NCI-H345 treated with DMSO at 0.1 percent for 48 hours (cell line): ENCODE results near the gene ANKRD39.
A peak's percentile ranks its signal among the peaks of the same experiment; 100 is the strongest.
"Not testable (repeated sequence)": the region's sequence is repeated elsewhere in the genome, so short reads cannot be mapped to it uniquely, and the experiment has no call there.

ENCODE experiments used
- DNase-seq: peaks from one replicate; lab custom pipeline; 2025; ENCODE audit not compliant: unreplicated experiment; lab: John Stamatoyannopoulos, UW

The ANKRD39 gene, protein sequence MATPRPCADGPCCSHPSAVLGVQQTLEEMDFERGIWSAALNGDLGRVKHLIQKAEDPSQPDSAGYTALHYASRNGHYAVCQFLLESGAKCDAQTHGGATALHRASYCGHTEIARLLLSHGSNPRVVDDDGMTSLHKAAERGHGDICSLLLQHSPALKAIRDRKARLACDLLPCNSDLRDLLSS

DNA sequence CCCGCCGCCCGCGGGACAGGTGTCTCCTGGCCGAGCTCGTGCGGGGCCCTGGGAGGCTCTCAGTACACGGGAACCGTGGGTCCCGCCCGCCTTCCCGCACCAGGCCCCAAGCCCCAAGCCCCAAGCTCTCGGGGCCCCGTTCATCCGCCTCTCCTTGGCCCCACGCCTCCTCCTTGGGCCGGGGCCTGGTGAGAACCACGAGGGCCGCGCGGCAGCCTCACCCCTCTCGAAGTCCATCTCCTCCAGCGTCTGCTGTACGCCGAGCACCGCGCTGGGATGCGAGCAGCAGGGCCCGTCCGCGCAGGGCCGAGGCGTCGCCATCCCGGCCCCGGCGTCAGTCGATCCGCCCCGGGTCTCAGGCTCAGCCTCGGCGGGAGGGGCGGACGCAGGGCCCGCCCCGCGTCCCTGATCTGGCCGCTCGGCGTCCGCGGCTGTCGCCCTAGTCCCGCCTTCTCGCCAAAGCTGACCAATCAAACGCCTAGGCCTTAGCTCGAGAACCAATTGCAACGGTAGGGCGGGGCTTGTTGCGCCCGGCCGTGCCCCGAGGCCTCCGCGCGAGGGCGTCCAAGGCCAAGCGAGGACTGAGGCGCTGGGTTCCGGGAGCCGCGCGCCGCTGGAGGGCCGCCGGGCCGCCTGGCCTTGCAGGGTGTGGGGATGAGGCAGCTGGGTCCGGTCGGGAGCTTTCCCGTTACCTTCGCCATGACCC is at the start of gene ANKRD39:
TSS of gene ANKRD39 (minus strand) at position 350 of the 706 bp plus-strand sequence. CDS start at position 321, 29 bp downstream.
- peak; percentile 96 for DNase-seq

DNA sequence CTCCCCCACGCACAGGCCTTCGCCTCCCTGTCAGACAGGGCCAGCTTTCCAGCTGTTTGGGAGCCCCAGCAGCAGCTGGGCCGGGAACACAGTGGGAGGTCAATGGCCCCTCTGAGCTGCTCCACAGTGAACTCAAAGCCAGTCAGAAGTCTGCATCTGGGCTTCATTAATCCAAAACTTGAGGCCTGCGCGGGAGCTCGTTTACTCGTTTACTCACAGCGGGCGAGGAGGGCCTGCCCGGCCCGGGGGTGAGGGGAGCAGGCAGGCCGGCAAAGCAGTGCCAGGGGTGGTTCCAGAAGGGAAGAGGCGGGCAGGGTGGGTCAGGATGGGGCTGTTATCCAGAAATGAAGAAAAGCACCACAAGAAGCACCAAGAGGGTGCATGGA is 48.9 kb upstream of the ANKRD39 start:
- no peak for DNase-seq

DNA sequence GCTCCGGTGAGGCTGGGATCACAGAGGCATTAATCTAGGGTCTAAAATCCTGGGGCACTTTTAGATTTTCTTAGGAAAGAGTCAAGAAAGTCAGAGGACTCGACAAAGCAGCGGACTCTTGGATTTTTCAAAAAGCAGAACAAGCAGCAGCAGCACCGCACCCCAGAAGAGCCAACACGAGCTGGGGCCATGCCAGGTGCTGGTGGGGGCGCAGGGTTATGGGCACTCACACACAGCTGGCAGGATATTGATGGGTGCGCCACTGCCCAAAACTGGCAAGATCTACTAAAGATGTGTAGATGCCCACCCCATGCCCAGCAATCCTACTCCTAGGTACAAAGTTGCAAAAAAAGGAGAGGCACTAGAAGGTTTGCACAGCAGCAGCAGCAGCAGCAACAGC is 46.0 kb upstream of the ANKRD39 start:
- no peak for DNase-seq

DNA sequence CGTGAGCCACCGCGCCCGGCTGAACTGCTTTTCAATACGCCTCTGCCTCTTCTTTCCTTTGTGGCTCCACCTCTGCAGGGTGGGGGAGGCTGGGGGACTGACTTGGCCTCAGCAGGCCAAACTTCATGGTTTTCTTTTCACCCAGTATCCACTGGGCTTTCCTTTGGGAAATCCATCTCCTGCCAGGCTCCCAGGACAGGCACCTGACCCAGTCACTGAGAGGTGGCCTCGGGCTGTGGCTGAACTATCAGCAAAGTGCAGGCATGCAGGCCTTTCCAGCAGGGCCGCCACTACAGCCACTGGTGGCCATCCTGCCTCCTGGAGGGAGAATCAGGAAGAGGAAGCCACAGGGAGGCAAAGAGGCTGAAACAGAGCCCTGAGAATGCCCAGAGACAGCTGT is 45.5 kb upstream of the ANKRD39 start:
- no peak for DNase-seq

DNA sequence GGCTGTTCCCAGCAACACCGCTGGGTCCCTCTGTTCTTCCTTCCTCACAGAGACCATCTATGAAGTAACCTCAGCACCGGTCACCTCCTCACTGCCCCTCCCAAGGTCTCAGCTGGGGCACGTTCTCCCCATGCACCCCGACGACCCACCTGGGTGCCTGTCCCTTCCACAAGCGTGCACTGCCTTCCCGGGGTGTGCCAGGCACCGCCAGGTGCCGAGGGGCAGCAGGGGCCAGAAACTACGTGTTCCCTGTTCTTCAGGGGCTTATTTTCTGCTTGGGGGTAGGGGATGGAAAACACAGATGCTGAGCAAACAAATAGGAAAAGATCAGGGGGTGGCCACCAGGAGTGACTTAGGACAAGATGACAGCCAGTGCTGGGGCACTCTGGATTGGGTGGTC is 42.4 kb upstream of the ANKRD39 start:
- no peak for DNase-seq

DNA sequence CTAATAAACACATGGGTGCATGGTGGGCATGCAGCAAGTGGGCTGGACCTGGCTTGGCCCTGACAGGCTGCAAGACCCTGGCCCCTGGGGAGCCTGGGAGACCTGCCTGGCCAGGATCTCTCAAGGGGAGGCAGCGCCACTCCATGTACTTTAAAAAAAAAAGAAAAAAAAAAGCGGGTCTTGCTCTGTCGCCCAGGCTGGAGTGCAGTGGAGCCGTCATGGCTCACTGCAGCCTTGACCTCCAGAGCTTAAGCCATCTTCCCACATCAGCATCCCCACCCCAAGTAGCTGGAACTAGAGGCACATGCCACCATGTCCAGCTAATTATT is 41.6 kb upstream of the ANKRD39 start:
- no peak for DNase-seq

DNA sequence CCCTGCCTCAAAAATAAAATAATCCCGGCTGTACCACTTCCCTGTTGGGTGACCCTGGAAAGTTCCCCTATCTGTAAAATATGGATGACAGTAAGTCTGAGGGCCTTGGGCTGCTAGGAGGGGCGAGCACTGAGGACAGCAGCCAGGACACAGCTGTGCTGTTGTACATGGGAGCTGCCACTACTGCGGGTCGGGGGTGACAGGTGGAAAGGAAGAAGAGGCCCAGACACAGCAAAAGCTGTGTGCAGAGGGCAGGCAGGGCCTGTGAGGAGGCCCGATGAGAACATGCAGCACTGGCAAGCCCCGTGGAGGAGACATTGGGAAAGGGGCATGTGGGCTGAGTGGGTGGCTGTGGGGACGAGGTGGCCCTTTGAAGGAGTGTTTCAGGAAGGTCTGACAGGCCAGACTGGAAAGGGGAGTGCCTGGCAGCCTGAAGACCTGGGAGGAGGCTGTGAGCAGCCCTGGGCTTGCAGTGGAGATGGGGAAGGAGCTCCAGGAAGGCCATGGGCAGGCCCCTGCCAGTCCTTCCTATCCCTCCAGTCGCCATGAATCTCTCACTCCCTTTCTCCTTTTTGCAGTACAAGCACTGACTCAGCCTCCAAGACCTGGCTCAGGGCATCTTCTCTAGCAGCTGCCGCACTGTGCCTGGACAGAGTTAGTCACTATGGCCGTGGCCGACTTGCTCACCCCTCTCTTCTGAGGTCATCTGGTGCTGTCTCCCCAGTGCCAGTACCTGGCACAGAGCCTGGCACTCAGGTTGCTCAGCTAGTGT is 41.0 kb upstream of the ANKRD39 start:
- no peak for DNase-seq

DNA sequence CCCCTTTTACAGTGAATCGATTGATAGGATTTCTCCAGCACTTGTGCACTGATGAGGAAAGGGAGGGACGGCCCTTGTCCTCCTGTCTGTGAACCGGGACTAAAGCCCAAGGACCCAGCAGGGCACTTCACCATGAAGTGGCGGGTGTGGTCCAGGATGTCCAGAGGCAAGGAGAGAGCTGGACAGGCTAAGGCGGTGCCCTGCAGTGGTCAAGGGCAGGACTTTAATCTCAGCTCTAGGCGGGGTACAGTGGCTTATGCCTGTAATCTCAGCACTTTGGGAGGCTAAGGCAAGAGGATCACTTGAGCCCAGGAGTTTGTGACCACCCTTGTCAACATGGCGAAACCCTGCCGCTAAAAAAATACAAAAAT is 40.3 kb upstream of the ANKRD39 start:
- no peak for DNase-seq

DNA sequence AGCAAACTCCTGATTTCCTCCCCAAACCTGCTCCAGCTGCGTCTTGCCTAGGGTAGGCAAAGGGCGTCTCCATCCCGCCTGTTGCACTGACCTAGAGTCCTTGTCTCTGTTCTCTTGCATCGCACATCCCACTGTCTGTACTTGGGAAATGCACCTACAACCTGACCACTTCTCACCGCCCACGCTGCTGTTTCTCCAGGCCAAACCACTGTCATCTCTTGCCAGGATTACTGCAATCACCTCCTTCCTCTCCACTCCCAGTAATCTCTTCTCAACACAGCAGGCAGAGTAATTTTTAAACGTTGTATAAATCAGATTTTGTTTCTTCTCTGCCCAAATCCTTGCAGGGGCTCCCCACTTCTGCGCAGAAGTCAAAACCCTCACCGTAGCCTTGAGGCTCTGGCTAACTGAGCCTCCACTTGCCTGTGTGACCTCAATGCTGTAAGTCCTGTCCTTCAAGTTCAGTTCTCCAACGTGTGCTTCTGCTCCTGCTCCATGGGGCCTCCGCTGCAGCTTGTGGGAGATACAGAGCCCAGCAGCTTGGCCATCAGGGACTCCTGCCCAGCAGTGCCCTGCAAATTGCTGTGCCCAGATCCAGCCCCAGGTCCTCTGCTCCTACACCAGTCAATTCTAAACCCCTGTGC is 39.8 kb upstream of the ANKRD39 start:
- no peak for DNase-seq

DNA sequence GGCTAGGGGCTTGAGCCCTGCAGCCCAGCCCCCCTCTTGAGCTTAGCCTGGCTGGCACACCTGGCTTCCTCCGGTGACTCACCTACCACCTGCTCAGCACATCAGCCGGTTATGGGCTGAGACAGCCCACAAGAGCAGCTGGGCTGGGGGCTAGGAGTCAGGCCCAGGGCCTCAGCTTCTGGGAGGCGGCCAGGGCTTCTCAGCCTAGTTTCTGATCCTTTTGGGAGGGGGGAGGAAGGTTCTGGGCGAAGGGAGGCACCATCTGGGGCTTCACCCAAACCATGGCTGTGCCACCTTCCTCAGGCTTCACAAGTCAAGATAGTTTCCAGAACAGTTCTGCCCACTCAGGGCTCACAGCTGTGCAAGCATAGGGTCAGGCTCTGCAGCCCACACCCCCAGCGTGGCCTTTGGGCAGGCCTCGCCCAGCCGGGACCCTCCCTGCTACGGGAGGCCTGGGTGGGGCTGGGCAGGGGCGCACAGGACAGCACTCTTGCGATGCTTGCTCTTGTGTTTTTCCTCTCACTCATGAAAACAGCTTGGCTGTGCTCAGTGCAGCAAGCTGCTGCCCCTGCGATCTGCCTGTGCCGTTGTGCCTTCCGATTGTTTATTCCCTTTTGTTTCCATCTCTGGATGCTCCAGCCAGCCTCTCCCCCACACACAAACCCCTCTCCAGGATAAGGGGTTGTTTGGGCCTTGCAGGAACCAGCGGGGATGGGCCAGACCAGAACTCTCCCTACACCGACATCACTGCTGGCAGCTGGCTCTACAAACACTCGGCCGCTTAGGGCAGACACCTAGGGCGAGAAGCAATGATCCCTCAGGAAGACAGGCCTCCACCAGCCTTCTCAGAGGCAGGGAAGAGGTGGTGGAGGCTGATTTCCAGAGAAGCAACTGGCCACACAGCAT is 38.2 kb upstream of the ANKRD39 start:
- peak; percentile 37 for DNase-seq

DNA sequence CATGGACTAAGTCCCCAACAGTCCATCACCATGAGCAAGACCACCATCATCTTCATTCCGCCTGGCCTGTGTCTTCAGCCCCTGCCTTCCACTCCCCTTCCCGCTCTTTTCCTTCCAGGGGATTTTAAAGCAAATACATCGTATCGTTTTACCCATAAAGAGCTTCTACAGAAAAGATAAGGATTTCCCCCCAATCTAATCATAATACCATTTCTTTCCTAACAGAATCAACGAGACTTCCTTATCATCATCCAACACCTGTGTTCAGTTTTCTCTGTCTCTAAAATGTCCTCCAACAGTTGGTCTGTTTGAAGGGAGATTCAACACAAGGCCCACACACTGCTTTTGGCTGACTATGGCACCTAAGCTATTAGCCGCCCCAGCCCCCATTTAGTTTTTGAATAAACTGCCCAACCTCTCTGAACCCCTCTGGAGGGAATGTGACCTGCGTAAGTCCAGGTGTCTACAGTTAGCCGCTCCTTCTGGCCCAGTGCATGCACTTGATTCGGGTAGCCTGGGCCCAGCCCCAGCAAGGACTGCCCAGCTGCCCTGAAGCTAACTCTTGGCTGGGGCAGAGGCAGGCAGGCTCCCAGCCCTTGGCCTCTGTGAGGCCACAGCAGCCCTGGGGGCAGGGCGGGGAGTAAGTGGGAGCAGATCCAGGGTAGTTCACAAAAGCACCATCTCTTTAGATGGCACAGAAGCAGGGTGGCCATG is 37.4 kb upstream of the ANKRD39 start:
- DNase-seq = no peak

DNA sequence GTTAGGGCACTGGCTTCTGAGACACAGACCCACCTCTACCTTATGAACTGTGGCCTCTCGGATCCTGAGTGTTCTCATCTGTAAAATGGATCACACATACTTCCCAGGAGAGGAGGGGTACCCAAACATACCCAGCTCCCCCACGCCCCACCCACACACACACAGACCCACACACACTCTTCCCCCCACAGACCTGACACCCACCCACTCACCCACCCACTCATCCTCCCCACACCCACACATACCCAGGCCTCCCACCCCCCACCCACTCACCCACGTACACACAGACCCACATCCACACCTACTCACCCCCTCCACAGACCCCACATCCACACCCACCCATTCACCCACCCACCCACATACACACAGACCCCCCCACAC is 36.3 kb upstream of the ANKRD39 start:
- no peak for DNase-seq

DNA sequence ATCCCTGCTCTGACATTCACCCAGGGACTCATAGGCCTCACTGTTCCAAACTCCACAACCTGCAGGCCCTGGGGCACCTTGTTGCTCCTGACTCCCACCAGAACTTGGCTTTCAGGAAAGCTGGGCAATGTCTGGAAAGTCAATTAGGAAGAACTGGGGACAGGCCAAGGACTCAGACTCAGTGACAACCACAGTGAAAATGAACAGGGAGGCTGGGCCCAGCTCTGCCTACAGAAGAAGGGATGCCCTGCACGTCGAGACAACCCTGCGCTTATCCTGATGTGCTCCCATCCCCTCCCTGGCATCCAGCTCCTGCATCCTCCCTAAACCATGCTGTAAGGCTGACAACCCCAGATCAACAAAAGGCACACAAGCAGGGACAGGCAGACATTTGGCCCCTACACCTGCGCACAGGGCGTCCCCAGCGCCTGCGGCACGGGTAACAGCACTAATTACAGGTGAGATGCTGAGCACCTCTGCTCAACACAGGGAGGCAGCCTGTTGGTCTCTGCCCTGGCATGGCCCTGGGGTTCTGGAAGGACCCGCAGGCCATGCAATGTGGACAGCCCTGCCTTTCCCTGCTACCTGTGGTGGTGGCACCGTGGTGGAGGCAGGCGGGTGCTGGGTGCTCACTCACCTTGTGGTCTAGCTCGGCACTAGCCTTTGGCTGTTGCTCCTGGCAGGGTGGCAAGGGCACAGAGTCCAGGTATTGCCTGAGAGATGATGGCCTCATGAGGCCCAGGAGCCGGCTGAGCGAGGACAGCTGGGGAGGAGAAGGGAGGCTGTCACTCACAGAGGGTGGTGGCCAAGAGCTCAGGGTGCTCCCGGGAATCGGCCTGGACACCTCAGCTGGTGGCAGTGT is 35.7 kb upstream of the ANKRD39 start:
- DNase-seq = no peak

DNA sequence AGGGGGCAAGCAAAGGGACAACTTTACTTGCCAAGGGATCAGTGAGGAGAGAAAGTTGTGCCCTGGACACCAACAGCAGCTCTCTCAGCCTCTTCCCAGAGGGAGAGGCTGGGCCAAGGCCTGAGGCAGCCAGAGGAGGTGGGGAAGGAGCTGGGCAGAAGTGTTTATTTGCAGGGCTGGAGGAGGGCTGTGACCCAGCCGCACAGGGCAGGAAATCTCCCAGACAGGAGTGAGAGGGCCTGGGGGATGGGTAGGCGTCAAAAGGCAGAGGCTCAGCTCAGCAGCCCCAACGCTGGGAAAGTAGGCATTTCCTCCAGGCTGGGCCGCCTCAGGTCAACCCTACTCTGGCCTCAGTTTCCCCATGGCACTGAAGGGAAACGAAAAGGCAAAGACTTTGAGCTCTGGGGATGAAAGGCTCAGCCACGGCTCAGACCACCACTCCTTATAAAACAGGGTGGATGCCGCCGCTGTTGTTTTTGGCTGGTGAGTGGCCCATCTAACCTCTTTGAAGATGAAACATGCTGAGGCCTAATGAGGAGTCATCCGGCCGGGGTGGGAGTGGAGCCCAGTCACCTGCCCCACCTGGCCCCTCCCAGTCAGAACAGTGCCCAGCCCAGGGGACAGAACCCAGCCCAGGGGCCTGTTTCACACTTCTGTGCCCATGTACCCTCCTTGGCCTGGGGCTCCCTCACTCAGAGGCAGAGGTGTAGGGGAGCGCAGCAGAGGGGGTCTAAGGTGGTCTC is 33.9 kb upstream of the ANKRD39 start:
- no peak for DNase-seq

DNA sequence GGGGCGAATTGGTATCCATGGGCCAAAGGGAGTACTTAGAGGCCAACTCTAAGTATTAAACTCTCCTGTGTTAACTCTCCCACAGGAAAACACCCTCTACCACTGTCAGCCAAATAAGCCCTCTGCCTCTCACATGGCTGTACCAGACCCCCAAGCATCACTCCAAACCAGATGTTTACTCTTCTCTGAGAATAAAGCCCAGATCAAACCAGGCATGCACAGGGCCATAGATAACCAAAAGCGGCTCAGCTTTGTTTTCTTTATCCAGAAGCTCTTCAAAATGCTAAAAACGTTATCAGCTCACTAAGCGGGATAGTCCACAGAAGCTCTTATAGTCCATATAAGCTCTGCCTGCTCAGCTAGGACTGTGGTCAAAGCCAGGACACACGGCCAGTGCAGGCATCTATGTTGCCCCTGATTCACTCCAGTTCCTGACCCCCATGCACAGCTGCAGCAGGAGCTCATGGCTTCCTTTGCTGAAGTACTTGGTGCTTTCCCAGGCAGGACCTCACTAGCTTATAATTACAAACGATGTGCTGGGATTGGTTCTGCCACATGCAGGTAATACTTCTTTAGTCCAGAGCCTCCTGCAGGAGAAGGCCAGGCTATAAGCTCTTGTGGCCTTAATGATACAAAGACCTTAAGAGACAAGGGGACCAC is 33.0 kb upstream of the ANKRD39 start:
- no peak for DNase-seq

DNA sequence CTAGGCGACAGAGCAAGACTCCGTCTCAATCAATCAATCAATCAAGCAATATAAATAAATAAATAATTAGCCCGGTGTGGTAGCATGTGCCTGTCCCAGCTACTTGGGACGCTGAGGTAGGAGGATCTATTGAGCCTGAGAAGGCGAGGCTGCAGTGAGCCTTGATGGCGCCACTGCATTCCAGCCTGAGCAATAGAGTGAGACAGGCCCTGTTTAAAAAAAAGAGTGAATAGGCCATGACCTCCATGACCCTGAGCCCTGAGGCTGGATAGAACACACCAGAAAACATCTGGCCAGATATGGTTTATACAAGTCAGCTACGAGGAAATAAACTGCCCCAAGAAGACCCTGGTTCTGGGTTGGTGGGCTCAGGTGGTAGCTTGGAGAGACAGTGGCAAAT is 32.4 kb upstream of the ANKRD39 start:
- DNase-seq = no peak

DNA sequence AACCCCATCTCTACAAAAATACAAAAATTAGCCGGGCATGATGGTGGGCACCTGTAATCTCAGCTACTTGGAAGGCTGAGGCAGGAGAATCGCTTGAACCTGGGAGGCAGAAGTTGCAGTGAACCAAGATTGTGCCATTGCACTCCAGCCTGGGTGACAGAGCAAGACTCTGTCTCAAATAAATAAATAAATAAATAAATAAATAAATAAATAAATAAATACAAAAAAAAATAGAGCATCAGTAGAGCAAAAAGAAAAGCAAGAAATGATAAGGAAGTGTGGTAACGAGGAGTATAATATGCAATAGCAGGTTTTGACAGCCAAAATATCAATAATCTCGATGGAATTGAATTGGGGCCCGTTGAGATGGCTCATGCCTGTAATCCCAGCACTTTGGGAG is 31.7 kb upstream of the ANKRD39 start:
- DNase-seq = not testable (repeated sequence)
